ENCODE results near the gene SHC4.
"Not testable (repeated sequence)": the region's sequence is repeated elsewhere in the genome, so short reads cannot be mapped to it uniquely, and the experiment has no call there.

The SHC4 gene

DNA sequence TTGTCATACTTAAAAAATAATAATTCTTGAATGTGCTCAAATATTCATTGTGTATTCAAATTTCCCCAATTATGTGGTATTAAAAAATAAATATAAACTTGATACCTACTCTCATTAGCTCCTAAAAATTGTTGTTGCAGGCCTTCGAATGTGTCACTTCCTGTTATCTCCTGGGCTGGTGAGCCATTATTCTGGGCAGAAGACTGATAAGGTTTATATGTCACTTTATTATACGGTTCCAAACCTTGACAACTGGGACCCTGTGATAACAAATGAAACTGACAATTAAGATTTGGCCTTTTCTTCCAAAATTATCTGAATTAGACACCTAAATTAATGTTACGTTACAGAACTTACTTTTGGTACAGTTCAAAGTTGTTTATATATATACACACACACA is 167.8 kb downstream of the SHC4 start:
- DNase-seq (ENCODE audit: low spot score): no peak

DNA sequence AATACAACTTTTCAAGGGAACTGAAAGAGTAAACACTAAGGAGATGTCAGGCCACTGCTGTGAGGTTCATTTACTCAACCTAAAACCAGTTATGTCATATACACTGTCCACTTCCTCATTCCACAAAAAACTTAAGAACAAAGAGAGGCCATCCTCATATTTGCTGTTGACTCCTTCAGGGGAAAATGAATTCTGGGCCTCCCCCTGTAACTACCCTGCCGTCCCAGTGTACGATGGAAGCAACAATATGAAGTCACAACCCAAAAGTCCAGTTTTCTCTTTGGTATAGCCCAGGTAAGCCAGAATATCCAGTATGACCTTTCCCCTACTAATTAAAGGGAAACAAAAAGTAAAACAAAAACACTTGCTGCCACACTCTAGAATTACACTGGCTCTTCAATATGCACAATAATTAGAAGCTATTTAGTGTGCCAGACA is 169.0 kb downstream of the SHC4 start:
- peak; percentile 45 for DNase-seq (ENCODE audit: low spot score)

DNA sequence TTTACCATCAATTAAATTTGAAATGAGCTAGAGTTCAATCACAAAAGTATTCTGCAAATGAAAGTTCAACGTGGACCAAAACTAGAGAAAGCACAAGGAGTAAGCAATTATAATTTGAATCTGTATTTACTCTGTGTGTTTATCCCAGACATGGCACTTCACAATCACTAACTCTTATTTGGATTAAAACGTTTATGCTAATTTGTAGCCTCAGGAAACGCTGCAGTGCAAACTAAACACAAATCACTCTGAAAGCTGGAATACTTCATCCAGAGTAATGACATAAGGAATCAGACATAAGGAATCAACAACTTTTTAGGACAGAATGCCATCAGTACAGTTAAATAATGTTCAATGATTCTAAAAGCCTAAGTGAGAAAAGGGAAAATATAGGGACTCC is 171.3 kb downstream of the SHC4 start:
- DNase-seq (ENCODE audit: low spot score): no peak

DNA sequence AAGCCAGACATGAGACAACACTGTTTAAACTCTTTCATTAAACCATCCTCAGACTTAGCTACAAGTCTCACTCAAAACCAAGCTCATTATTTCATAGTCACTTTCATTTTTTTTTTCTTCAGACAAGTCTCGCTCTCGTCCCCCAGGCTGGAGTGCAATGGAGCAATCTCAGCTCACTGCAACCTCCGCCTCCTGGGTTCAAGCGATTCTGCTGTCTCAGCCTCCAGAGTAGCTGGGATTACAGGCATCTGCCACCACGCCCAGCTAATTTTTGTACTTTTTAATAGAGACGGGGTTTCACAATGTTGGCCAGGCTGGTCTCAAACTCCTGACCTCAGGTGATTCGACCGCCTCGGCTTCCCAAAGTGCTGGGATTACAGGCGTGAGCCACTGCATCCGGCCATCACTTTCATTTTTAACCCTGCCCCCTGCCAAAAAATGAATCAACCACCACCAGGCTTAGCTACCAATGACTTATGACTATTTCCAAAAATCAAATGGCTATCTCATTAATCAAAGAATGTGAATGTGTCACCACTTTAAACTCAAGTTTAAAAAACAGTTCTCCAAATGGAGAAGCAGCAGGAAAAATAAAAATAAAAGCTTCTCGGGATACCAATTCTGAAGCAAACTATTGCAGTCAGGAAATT is 173.1 kb downstream of the SHC4 start:
- not testable (repeated sequence) for DNase-seq (ENCODE audit: low spot score)

DNA sequence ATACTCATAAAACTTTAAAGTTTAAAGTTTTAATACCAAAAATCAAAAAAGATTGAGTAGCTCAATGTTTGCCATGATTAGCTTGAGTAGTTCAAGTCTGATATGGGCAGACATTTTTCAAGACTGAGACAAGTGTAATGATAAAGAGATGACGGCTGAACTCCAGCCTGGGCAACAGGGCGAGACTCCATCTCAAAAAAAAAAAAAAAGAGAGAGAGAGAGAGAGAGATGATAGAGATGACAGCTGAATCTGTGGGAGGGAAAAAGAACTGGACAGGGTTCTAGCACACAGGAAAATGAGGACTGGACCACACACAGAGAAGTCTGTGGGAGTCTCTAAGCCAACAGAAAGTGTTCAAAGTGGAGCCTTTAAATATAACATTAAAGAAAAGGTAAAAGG is 178.0 kb downstream of the SHC4 start:
- DNase-seq (ENCODE audit: low spot score): no peak

DNA sequence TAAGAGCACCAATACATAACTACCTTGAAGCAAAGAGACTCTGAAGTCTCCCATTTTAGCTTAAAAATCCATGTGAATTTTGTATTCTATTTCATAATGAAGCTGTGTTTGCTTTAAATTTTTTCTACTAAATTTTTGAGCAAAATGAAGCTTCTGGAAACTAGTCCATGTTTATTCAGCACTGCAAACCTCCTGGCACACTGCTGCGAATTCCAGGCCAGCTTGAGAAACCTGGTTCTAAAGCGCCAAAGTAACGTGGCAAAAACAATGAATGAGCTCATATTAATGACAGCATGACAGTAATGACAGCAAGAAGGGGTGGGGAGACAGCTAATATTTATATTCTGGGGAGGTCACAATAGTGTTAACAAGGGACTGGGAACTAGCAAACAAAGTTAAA is 178.5 kb downstream of the SHC4 start:
- DNase-seq (ENCODE audit: low spot score): no peak

DNA sequence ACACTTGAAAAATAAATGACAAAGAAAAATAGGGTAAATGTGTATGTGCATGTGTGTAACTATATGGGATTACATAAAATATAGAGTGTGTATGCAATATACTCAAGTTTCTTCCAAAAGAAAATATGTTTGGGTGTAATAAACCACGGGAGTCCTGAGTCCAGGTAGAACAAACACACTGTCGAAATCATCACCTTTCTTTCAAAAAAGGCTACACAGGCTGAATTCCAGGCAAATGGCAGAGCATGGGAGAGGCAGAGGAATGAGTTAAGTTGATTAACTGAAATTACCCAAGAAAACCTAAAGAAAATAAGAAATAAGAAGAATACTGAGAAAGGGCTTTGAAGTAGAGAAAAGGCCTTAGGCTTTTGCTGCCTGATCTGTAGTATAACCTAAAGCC is 179.0 kb downstream of the SHC4 start:
- no peak for DNase-seq (ENCODE audit: low spot score)

DNA sequence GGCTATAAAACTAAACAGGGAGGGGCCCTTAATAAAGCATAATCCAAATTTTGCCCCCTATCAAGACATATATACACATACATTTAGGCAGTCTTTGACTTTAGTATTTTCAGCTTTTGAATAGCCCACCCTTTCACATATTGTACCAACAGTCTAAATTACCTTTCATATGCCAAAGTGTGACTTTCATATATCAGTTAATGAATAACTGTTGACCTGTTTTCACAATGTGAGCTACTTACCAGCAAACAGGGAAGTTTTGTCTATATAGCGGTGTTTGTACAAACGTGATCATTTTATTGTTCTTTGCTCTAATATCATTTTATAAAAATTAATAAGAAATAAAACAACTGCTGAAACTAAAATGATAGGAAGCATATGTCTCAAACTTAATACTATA is 180.8 kb downstream of the SHC4 start:
- DNase-seq (ENCODE audit: low spot score): no peak

DNA sequence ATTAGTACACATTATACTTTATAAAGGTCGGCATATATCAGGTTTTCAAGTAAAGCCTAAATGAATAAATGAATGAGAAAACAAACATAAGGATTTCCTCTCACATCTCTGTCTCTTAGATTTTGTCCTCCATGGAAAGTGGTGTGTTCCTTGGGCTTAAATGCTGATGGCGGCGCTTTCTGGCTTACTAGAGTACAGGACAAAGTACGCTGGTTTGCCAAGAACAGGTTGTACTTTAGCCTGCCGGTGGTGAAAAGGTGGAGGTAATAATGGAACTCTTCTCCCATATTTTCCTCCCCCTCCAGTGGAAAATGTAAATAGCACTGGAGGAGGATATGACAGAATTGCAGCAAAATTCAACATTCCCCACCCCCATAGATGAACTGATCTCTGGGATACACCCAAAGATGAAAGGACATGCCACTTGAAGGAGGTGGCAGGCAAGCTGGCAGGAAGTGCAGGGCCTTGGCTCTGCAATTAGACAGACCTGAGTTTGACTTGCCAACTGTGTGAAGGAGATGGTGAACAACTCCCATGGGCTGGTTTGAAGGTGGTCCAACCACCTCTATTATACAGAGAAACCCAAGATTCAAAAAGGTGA is 182.1 kb downstream of the SHC4 start:
- DNase-seq (ENCODE audit: low spot score): no peak

DNA sequence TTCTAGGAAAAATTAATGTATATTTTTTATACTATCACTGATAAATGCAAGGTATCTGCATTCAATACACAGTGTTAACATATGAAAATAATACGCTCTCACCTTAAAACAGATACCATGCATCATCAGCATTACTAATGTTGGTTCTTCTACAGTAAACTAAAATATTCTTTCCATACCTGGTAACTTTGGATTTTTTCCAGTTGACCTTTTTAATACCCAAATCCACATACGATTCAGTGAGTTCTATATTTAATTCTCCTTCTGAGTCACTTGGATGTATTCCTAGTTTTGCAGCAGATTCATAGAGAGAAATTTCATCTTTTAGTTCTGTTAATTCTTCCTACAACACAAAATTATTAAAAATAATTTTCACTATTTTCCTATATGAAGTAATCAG is 182.7 kb downstream of the SHC4 start:
- no peak for DNase-seq (ENCODE audit: low spot score)

DNA sequence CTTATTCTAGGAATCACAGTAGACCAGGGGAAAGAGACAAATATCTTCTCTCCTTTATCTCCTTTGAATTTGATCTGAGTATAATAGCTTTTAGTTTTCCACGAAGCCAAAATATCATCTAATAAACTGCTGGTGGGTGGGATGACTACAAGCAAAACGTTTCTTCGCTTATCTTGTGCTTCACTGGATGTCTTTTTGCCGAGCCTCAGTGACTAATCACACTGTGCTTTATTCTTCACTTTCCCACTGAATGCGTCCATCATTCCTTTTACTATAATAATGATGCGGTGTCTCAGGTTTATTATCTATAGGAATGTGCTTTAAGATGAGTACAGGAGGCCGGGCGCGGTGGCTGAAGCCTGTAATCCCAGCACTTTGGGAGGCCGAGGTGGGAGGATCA is 185.4 kb downstream of the SHC4 start:
- DNase-seq (ENCODE audit: low spot score): no peak

DNA sequence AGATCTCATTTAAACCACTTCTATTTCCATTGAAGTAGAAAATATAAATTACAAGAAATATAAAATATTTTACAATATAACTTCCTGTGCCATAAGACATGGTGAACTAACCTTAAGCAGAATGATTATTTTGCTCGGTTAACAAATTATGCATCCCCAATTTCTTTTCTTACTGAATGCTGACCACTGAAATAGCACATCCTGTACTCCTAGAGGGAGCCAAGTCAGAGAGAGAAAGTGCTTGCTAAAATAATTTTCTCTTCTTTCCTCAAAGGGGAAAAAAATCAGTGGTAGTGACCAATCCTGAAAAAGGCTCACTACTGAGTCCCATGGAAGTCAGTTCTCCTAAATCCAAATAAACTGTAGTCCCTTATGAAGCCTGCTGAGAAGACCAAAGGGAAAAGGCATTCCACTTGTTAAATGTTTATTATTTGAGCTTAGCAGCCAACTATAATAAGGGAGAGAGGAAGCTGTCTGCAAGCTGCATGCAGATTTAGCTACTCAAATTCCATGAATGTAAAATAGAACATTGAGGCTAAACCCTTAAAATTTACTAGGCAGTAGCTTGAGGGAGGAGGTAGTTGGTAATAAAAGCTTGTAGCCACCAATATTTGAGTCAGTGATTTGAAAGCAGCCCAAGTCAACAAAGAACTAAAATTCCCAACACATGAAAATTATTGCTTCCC is 185.9 kb downstream of the SHC4 start:
- DNase-seq (ENCODE audit: low spot score): peak; percentile 17

DNA sequence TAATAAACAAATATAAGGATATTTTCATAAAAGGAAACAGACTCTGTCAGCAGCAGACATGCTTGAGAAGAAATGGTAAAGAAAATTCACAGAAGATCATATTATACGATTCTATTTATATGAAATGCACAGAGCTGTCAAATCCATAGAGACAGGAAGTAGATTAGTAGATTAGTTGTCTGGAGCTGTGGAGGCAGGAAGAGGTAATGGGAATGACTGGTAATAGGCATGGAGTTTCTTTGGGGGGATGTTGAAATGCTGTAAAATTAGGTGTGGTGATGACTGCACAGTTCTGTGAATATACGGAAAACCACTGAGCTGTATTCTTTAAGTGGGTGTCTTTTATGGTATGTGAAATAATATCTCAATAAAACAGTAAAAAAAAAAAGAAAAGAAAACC is 188.2 kb downstream of the SHC4 start:
- no peak for DNase-seq (ENCODE audit: low spot score)

DNA sequence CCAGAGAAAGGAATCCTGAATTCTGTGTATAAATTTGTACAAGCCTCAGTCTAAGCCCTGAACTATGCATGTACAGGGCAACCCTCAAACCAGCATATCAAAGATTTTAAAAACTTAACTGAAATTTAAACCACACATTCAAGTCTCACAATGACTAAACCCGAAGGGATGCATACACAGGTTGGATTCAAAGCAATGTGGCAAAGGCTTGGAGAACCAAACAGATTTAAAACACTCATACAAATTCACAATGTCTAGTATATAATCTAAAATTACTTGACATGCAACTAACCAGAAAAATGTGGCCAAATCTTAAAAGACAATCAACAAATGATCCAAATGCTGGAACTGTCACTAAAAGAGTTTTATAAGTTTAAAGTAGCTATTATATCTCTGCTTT is 189.2 kb downstream of the SHC4 start:
- DNase-seq (ENCODE audit: low spot score): no peak
